OCI-LY3 (cell line): ENCODE measurements around the gene KCNJ4.

ENCODE experiments used
- EZH2phosphoT487 ChIP-seq: fragments of 200-600 bp; shearing (Covaris generic); IDR thresholded peaks from 2 replicates; pipeline ENCODE4 v1.6.1; 2018; ENCODE audit warnings: antibody characterized with exemption, mixed run types, low read depth
- TF ChIP-seq, protein P1 (sequence below): fragments of 200-600, 300-600 bp; sonication (generic); IDR thresholded peaks from 2 replicates; pipeline ENCODE4 v1.5.1; 2014; ENCODE audit warnings: antibody characterized with exemption, low read length, low read depth

DNA sequence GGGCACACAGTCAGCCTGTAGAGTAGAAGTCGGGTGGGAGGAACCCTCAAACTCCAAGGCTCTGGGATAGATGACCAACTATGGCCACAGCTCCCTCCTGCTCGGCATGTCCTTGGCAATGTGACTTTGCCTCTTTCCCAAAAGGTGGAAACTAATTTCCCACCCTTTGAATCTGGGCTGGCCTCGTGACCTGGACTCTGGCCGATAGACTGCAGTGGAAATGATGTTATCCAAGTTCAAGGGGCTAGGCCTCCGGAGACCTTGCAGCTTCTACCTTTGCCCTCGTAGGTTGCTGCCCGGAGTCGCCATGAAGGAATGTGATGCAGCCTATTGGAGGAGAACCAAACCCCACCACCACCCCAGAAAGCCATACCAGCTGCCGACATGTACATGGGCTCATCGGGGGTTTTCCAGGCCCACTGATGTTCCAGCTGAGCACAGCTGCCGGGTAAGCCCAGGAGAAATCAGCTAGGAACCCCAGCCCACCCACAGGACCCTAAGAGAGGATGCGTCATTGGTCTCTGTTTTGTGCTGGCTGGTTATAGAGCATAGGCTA is 30.4 kb downstream of the KCNJ4 start:
- TF ChIP-seq, protein P1, sequence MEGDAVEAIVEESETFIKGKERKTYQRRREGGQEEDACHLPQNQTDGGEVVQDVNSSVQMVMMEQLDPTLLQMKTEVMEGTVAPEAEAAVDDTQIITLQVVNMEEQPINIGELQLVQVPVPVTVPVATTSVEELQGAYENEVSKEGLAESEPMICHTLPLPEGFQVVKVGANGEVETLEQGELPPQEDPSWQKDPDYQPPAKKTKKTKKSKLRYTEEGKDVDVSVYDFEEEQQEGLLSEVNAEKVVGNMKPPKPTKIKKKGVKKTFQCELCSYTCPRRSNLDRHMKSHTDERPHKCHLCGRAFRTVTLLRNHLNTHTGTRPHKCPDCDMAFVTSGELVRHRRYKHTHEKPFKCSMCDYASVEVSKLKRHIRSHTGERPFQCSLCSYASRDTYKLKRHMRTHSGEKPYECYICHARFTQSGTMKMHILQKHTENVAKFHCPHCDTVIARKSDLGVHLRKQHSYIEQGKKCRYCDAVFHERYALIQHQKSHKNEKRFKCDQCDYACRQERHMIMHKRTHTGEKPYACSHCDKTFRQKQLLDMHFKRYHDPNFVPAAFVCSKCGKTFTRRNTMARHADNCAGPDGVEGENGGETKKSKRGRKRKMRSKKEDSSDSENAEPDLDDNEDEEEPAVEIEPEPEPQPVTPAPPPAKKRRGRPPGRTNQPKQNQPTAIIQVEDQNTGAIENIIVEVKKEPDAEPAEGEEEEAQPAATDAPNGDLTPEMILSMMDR, result no peak
- TF ChIP-seq EZH2phosphoT487, result no peak
